Sigmoid colon (tissue), 7 donors: Measurements from ENCODE around the gene MAGT1. TPM values are rescaled to one million over a fixed set of nuclear protein-coding genes. Genes with fewer than 3 reads are reported as not detected.
"Not testable (repeated sequence)": the region's sequence is repeated elsewhere in the genome, so short reads cannot be mapped to it uniquely, and the experiment has no call there.

Experiments used
- DNase-seq: peaks from one replicate; pipeline ENCODE4 v3.0.0-alpha.2; 2019
- H3K27ac ChIP-seq, 4 donors: fragments of 200-600 bp; sonication (generic); one replicate each; pipeline ENCODE4 v1.5.1; 2016 to 2019; ENCODE audit warnings: mild to moderate bottlenecking in 1 of 4
- H3K27me3 ChIP-seq, 3 donors: fragments of 200-600 bp; sonication (generic); one replicate each; pipeline ENCODE4 v1.5.1; 2019; ENCODE audit warnings: mild to moderate bottlenecking in 1 of 3
- H3K36me3 ChIP-seq, 4 donors: fragments of 200-600 bp; sonication (generic); one replicate each; pipeline ENCODE4 v1.5.1; 2016 to 2019
- H3K4me1 ChIP-seq, 4 donors: fragments of 200-600 bp; sonication (generic); one replicate each; pipeline ENCODE4 v1.5.1; 2017 to 2019
- H3K4me3 ChIP-seq, 4 donors: fragments of 200-600 bp; sonication (generic); one replicate each; pipeline ENCODE4 v1.5.1; 2017 to 2019; ENCODE audit warnings: mild to moderate bottlenecking in 2 of 4, moderate library complexity in 1 of 4
- H3K9me3 ChIP-seq, 4 donors: fragments of 200-600 bp in 3 of 4; sonication (generic) in 3 of 4; one replicate each; pipeline versions ENCODE4 v1.5.1 to v1.6.1; 2013 to 2019
- CTCF ChIP-seq, 4 experiments: fragments of 450-650 bp in 3 of 4; fragments of 200-600 bp in 1 of 4; IDR thresholded peaks; one replicate each; pipeline ENCODE4 v1.5.1; 2016 to 2019; ENCODE audit warnings: antibody characterized with exemption in 4 of 4, mild to moderate bottlenecking in 3 of 4, moderate library complexity in 2 of 4
- EP300 ChIP-seq, 4 donors: sonication (generic); formaldehyde crosslinking; IDR thresholded peaks; one replicate each; pipeline ENCODE4 v1.6.1; 2017; ENCODE audit warnings: antibody characterized with exemption in 4 of 4
- POLR2A ChIP-seq, 2 donors: fragments of 450-650 bp; IDR thresholded peaks; one replicate each; pipeline ENCODE4 v1.6.1; 2016; ENCODE audit warnings: antibody characterized with exemption in 2 of 2, mild to moderate bottlenecking in 2 of 2, moderate library complexity in 2 of 2
- POLR2AphosphoS5 ChIP-seq, 4 donors: sonication (generic); formaldehyde crosslinking; IDR thresholded peaks; one replicate each; pipeline ENCODE4 v1.6.1; 2017; ENCODE audit warnings: antibody characterized with exemption in 4 of 4
- WGBS, 2 donors: extraction: QIAGEN DNeasy Blood & Tissue Kit; methylation state at CpG; one replicate each; pipeline ENCODE4 v1.1.7; 2013; 5-methylcytosine and 5-hydroxymethylcytosine counted together
- intact Hi-C: fragments of 100-400 bp; cut with DNase I; formaldehyde crosslinking; loops from one replicate; pipeline ENCODE4 v1.15.1; 2023
- polyA plus RNA-seq, 3 donors: library from polyadenylated mRNA; stranded (reverse); fragments of 200-250 nt; gene quantifications; one replicate each; pipeline ENCODE4 v1.2.3, GENCODE V29; 2013
- total RNA-seq, 4 donors: library from RNA; depleted of rRNA; stranded (reverse); fragments of >200 nt; gene quantifications; one replicate each; pipeline ENCODE4 v1.1.0, GENCODE V29; 2016
- donor health status: healthy with polysubstance abuse.
- donor health status: Bipolar disorder and iron deficiency.
- donor health status: healthy.

The MAGT1 gene
- total and polyA plus RNA-seq, 7 donors: 4.8 to 29.5 (median 26.8) TPM

DNA sequence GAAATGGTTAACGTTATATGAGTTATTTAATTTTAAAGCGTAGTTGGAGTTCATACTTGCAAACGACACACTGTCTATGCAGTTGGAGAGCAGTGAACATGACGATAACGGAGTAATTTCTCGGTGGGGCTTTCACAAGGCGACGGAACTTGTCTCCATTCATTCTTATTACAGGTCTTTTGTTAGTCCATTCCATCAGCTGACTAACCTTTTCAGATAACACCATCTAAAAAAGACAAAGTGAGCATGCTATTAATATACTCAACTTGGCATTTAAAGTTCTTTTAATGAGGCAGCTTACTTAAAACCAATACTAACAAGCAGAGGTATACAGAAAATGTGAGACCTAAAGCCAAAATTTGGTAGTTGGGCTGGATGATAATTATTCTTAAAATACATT is 19.9 kb downstream of the MAGT1 start:
- WGBS, 2 donors: 98 to 100% methylated on average over 8 of the region's 8 CpGs
- TF ChIP-seq EP300 (IDR thresholded peaks at IDR 0.05) (no peak), POLR2A (IDR thresholded peaks at IDR 0.05) (no peak), POLR2AphosphoS5 (IDR thresholded peaks at IDR 0.05) (no peak), CTCF (IDR thresholded peaks at IDR 0.05) (no peak)
- peaks cover 0 to 9% (median 0%) of the 10 kb centered on the region in 4 donors for H3K36me3 ChIP-seq
- H3K9me3 ChIP-seq: no peaks in the 10 kb centered on the region
- H3K4me1 ChIP-seq: no peaks in the 10 kb centered on the region
- no peak for DNase-seq
- intact Hi-C loops: no loop called here
- no peak overlapping the region for H3K4me3 ChIP-seq
- no peaks in the 10 kb centered on the region for H3K27me3 ChIP-seq
- H3K27ac ChIP-seq: no peak overlapping the region

- H3K4me3 ChIP-seq, DNase-seq, H3K4me1 ChIP-seq, H3K9me3 ChIP-seq, intact Hi-C loops, H3K27me3 ChIP-seq, H3K27ac ChIP-seq: not testable (repeated sequence)
- WGBS, 2 donors: 93 to 96% methylated on average over 5 of the region's 5 CpGs
- peaks cover 0 to 12% (median 0%) of the 10 kb centered on the region in 4 donors for H3K36me3 ChIP-seq
Observed at GRCh38 chrX:77831544-77831943, 63.7 kb downstream of the MAGT1 start.

DNA sequence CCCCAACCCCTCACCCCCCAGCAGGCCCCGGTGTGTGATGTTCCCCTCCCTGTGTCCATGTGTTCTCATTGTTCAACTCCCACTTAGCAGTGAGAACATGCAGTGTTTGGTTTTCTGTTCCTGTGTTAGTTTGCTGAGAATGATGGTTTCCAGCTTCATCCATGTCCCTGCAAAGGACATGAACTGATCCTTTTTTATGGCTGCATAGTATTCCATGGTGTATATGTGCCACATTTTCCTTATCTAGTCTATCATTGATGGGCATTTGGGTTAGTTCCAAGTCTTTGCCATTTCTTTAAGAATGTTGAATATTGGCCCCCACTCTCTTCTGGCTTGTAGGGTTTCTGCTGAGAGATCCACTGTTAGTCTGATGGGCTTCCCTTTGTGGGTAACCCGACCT is 73.2 kb downstream of the MAGT1 start:
- intact Hi-C loops, H3K27ac ChIP-seq, H3K4me1 ChIP-seq, DNase-seq, H3K9me3 ChIP-seq, H3K4me3 ChIP-seq, H3K27me3 ChIP-seq, H3K36me3 ChIP-seq: not testable (repeated sequence)
- WGBS, 2 donors: 93 to 97% methylated on average over 2 of the region's 2 CpGs

DNA sequence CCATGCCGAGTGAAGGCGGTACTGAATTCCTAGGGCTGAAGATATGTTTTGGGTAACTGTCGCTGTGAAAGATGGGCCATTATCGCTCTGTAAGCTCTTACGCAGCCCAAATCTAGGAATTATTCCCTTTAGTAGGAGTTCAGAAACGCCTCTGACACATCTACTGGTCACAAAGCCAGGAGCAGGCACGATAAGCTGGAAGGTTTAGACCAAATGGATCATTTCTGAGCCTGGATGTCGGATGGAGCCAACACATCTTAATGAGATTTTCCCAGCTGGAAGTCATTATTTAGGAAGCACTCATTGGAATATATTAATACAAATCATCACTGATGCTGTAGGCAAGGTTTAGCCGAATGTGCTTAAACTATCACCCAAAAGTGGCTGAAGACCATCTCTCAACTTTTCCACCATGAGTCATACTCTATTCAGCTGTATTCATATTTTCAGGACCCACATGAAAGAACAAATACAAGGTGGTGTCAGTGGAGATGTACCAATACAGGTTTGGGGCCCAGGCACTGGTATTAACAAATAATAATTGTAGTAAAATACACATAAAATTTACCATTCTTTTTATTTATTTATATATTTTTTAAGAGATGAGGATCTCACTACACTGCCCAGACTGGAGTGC is 75.0 kb downstream of the MAGT1 start:
- Histone ChIP-seq H3K4me1 (no peaks in the 10 kb centered on the region), H3K9me3 (no peaks in the 10 kb centered on the region), H3K27ac (no peak overlapping the region), H3K36me3 (no peaks in the 10 kb centered on the region), H3K27me3 (no peaks in the 10 kb centered on the region), H3K4me3 (no peak overlapping the region)
- intact Hi-C loops: no loop called here
- TF ChIP-seq CTCF (IDR thresholded peaks at IDR 0.05) (no peak), EP300 (IDR thresholded peaks at IDR 0.05) (no peak), POLR2A (IDR thresholded peaks at IDR 0.05) (no peak), POLR2AphosphoS5 (IDR thresholded peaks at IDR 0.05) (no peak)
- DNase-seq: no peak
- WGBS, 2 donors: 83 to 94% methylated on average over 9 of the region's 9 CpGs

DNA sequence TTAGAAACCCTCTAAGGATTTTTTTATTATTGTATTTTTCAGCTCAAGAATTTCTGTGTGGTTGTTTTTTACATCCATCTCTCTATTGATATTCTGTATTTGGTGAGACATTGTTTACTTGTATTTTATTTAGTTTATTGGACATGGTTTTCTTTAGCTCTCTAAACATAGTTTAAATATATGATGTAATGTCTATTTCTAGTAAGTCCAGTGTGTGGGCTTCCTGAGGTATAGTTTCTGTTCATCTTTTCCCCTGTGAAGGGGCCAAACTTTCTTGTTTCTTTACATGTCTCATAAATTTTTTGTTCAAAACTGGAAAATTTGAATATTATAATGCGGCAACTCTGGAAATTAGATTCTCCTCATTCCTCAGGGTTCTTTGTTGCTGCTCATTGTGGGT is 81.0 kb downstream of the MAGT1 start:
- Histone ChIP-seq H3K4me3 (no peak overlapping the region), H3K9me3 (no peaks in the 10 kb centered on the region), H3K36me3 (no peaks in the 10 kb centered on the region), H3K4me1 (no peaks in the 10 kb centered on the region), H3K27me3 (no peaks in the 10 kb centered on the region), H3K27ac (no peak overlapping the region)
- 87 to 100% methylated on average over 1 of the region's 1 CpG for WGBS, 2 donors
- DNase-seq: no peak
- TF ChIP-seq EP300 (IDR thresholded peaks at IDR 0.05) (no peak), POLR2AphosphoS5 (IDR thresholded peaks at IDR 0.05) (no peak), CTCF (IDR thresholded peaks at IDR 0.05) (no peak), POLR2A (IDR thresholded peaks at IDR 0.05) (no peak)
- intact Hi-C loops: no loop called here

DNA sequence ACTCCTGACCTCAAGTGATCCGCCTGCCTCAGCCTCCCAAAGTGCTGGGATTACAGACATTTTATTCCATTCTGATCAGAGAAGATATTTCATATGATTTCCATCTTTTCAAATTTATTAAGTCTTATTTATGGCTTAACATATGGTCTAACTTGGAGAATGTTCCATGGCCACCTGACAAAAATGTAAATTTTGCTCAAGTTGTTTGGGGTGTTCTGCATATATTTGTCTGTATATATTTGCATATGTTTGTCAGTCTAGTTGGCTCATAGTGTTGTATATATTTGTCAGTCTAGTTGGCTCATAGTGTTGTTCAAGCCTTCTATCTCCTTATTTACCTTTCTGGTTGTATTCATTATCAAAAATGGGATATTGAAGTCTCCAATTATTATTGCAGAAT is 93.0 kb downstream of the MAGT1 start:
- Histone ChIP-seq H3K9me3 (no peaks in the 10 kb centered on the region), H3K27me3 (no peaks in the 10 kb centered on the region), H3K4me1 (no peaks in the 10 kb centered on the region), H3K27ac (no peak overlapping the region), H3K36me3 (no peaks in the 10 kb centered on the region), H3K4me3 (no peak overlapping the region)
- WGBS, 2 donors: 85 to 93% methylated on average over 1 of the region's 1 CpG
- TF ChIP-seq POLR2AphosphoS5 (IDR thresholded peaks at IDR 0.05): no peak
- no peak for TF ChIP-seq CTCF (IDR thresholded peaks at IDR 0.05)
- TF ChIP-seq POLR2A (IDR thresholded peaks at IDR 0.05): no peak
- no peak for TF ChIP-seq EP300 (IDR thresholded peaks at IDR 0.05)
- intact Hi-C loops: no loop called here
- DNase-seq: no peak
